Measurements from ENCODE around the gene IQGAP2.

- TF ChIP-seq FOXK2 (IDR thresholded peaks at IDR 0.05) = no peak
- no peak for TF ChIP-seq SUZ12 (IDR thresholded peaks at IDR 0.05)
- TF ChIP-seq FOXM1 (IDR thresholded peaks at IDR 0.05; ENCODE audit: borderline replicate concordance) = no peak
- no peak for TF ChIP-seq ZNF384 (IDR thresholded peaks at IDR 0.05)
- TF ChIP-seq BHLHE40 (IDR thresholded peaks at IDR 0.05; ENCODE audit: borderline replicate concordance) = no peak
- TF ChIP-seq SP1 (IDR thresholded peaks at IDR 0.05) = no peak
- TF ChIP-seq ARNT (IDR thresholded peaks at IDR 0.05) = no peak
- no peak for TF ChIP-seq L3MBTL2 (conservative IDR thresholded peaks at IDR 0.05)
- TF ChIP-seq HDGF (IDR thresholded peaks at IDR 0.05; ENCODE audit: borderline replicate concordance) = no peak
- TF ChIP-seq ELF4 (IDR thresholded peaks at IDR 0.05) = no peak
- no peak for TF ChIP-seq CTBP1 (IDR thresholded peaks at IDR 0.05; ENCODE audit: borderline replicate concordance)
- no peak for TF ChIP-seq NFRKB (IDR thresholded peaks at IDR 0.05)
- TF ChIP-seq FOXA1 (IDR thresholded peaks at IDR 0.05) = no peak
- TF ChIP-seq LEF1 (IDR thresholded peaks at IDR 0.05; ENCODE audit: borderline replicate concordance) = no peak
Measured at GRCh38 chr5:76500633-76501393, 97.7 kb downstream of the IQGAP2 start.
